ENCODE measurements around the gene SCG3.

DNA sequence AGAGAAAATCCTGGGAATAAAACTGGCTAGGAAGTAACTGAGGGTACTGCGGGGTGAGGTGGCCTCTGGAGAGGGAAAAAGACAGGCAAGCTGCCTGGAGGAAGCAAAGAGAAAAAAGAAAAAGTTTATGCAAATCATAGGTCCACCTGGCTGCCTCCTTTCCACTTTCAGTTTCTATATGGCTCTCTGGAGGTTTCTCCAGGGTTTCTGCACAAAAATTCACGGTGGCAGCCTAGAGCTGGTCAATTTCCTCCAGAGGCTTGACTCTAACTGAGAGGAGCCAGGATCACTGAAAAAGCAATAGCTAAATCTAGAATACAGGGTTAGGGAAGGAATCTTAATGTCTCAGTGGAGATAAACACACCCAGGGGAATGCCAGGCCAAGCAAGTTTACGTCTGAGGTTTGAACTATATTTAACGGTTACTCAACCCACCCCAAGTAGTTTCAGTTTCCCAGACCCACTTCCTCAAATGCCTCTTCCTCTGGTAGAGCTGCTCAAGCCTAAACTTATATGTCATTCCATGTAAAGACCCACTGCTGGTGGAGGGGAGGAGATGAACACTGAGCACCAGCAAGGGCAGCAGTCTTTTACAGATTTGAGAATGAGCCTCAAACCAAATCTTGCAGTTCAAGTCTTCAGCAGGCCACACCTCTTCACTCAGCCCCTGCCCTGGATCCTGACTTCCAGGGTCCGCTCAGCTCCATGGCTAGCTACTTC is 50.4 kb downstream of the SCG3 start:
- TF ChIP-seq, protein P1, sequence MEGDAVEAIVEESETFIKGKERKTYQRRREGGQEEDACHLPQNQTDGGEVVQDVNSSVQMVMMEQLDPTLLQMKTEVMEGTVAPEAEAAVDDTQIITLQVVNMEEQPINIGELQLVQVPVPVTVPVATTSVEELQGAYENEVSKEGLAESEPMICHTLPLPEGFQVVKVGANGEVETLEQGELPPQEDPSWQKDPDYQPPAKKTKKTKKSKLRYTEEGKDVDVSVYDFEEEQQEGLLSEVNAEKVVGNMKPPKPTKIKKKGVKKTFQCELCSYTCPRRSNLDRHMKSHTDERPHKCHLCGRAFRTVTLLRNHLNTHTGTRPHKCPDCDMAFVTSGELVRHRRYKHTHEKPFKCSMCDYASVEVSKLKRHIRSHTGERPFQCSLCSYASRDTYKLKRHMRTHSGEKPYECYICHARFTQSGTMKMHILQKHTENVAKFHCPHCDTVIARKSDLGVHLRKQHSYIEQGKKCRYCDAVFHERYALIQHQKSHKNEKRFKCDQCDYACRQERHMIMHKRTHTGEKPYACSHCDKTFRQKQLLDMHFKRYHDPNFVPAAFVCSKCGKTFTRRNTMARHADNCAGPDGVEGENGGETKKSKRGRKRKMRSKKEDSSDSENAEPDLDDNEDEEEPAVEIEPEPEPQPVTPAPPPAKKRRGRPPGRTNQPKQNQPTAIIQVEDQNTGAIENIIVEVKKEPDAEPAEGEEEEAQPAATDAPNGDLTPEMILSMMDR (IDR thresholded peaks at IDR 0.05; ENCODE audit: low read length) = no peak
- TF ChIP-seq EZH2 (IDR thresholded peaks at IDR 0.05; ENCODE audit: borderline replicate concordance, low read length) = no peak
